ENCODE measurements around the gene GNA12. TPM values are rescaled to one million over a fixed set of nuclear protein-coding genes. Genes with fewer than 3 reads are reported as not detected.

GNA12 gene
- total RNA-seq, 1 donor from 2014 or later: 29.5 TPM

DNA sequence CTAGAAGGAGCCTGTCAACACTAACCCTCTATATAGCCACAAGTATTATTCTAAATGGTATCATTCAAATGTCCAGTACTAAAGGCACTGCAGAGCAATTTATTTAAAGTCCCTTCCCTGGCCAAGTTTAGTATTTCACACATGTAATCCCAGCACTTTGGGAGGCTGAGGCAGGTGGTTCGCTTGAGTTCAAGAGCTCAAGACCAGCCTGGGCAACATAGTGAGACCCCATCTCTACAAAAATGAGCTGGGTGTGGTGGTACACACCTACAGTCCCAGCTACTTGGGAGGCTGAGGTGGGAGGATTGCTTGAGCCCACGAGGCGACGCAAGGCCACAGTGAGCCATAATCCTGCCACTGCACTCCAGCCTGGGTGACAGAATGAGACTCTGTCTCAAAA is 3.6 kb downstream of the GNA12 start:
- peaks cover 51% of the 10 kb centered on the region for H3K4me1 ChIP-seq
- TF ChIP-seq POLR2A (IDR thresholded peaks at IDR 0.05) (no peak), POLR2AphosphoS5 (IDR thresholded peaks at IDR 0.05; ENCODE audit: insufficient read depth in 1 of 2, low read depth in 1 of 2) (no peak)
- TF ChIP-seq, protein P1, sequence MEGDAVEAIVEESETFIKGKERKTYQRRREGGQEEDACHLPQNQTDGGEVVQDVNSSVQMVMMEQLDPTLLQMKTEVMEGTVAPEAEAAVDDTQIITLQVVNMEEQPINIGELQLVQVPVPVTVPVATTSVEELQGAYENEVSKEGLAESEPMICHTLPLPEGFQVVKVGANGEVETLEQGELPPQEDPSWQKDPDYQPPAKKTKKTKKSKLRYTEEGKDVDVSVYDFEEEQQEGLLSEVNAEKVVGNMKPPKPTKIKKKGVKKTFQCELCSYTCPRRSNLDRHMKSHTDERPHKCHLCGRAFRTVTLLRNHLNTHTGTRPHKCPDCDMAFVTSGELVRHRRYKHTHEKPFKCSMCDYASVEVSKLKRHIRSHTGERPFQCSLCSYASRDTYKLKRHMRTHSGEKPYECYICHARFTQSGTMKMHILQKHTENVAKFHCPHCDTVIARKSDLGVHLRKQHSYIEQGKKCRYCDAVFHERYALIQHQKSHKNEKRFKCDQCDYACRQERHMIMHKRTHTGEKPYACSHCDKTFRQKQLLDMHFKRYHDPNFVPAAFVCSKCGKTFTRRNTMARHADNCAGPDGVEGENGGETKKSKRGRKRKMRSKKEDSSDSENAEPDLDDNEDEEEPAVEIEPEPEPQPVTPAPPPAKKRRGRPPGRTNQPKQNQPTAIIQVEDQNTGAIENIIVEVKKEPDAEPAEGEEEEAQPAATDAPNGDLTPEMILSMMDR (IDR thresholded peaks at IDR 0.05): no peak
- no peaks in the 10 kb centered on the region for H3K9me3 ChIP-seq
- no peak for DNase-seq (ENCODE audit: extremely low spot score in 2 of 2)
- H3K36me3 ChIP-seq: no peaks in the 10 kb centered on the region
- H3K4me3 ChIP-seq: no peak overlapping the region
- H3K27me3 ChIP-seq: no peaks in the 10 kb centered on the region
- H3K27ac ChIP-seq: no peak overlapping the region
- intact Hi-C loops (cut with DNase I): no loop called here

DNA sequence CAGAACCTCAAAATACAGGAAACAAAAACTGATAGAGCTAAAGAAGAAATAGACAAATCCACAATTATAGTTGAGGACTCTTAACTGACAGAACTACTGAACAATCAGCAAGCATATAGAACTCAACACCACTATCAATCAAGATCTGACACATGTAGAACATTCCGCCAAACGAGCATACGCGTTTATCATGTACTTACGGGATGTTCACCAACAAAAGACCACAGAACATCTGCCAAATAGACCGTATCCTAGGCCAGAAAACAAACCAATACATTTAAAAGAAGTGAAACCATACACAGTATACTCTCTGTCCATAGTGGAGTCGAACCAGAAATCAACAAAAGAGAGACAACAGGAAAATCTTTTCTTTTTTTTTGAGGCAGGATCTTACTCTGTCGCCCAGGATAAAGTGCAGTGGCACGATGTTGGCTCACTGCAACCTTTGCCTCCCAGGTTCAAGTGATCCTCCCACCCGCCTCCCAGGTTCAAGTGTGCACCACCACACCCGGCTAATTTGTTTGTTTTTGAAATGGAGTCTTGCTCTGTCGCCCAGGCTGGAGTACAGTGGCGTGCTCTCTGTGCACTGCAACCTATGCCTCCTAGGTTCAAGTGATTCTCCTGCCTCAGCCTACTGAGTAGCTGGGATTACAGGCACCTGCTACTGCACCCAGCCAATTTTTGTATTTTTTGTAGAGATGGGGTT is 5.1 kb downstream of the GNA12 start:
- Histone ChIP-seq H3K4me1 (peaks cover 54% of the 10 kb centered on the region), H3K36me3 (no peaks in the 10 kb centered on the region), H3K27ac (no peak overlapping the region), H3K4me3 (no peak overlapping the region), H3K27me3 (no peaks in the 10 kb centered on the region), H3K9me3 (no peaks in the 10 kb centered on the region)
- TF ChIP-seq POLR2A (IDR thresholded peaks at IDR 0.05) (no peak), POLR2AphosphoS5 (IDR thresholded peaks at IDR 0.05; ENCODE audit: insufficient read depth in 1 of 2, low read depth in 1 of 2) (no peak)
- TF ChIP-seq, protein P1 (IDR thresholded peaks at IDR 0.05): no peak
- intact Hi-C loops (cut with DNase I): no loop called here
- no peak for DNase-seq (ENCODE audit: extremely low spot score in 2 of 2)

DNA sequence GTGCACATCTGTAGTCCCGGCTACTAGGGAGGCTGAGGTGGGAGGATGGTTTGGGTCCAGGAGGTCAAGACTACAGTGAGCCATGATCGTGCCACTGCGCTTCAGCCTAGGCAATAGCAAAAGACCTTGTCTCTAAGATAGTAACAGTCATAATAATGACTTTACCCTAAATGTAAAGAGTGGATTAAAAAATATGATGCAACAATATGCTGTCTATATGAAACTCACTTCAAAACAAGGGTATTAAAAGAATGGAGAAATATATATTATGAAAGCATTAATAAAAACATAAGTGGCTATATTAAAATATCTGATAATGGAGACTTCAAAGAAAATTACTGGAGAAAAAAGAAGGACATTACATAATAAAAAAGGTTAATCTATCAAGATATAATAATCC is 5.7 kb downstream of the GNA12 start:
- TF ChIP-seq POLR2A (IDR thresholded peaks at IDR 0.05): no peak
- TF ChIP-seq POLR2AphosphoS5 (IDR thresholded peaks at IDR 0.05; ENCODE audit: insufficient read depth in 1 of 2, low read depth in 1 of 2): no peak
- TF ChIP-seq, protein P1 (IDR thresholded peaks at IDR 0.05): no peak
- DNase-seq (ENCODE audit: extremely low spot score in 2 of 2): no peak
- intact Hi-C loops (cut with DNase I): no loop called here

DNA sequence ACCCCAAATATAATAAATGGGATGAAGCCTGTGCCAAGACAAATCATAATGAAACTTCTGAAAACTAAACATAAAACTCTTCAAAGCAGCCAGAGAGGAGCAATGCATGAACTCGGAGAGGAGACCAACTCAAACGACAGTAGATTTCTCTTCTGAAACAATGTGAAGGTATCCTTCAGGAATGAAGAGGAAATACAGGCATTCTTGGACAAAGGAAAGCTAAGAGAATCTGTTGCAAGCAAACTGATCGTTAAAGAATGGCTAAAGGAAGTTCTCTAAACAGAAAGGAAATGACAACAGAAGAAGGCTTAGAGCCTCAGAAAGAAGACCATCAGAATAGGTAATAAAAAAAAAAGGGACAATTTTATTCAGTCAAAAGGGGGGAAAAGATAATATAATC is 6.6 kb downstream of the GNA12 start:
- Histone ChIP-seq H3K4me1 (peaks cover 43% of the 10 kb centered on the region), H3K4me3 (no peak overlapping the region), H3K27me3 (no peaks in the 10 kb centered on the region), H3K36me3 (no peaks in the 10 kb centered on the region), H3K9me3 (no peaks in the 10 kb centered on the region), H3K27ac (peak overlapping the region; percentile 6)
- TF ChIP-seq, protein P1 (IDR thresholded peaks at IDR 0.05): no peak
- TF ChIP-seq POLR2A (IDR thresholded peaks at IDR 0.05) (no peak), POLR2AphosphoS5 (IDR thresholded peaks at IDR 0.05; ENCODE audit: insufficient read depth in 1 of 2, low read depth in 1 of 2) (no peak)
- DNase-seq (ENCODE audit: extremely low spot score in 2 of 2): no peak
- intact Hi-C loops (cut with DNase I): no loop called here

More for the DNA sequence above, 5.7 kb downstream of the GNA12 start:
- H3K9me3 ChIP-seq: no peaks in the 10 kb centered on the region
- H3K27ac ChIP-seq: no peak overlapping the region
- no peak overlapping the region for H3K4me3 ChIP-seq
- H3K27me3 ChIP-seq: no peaks in the 10 kb centered on the region
- H3K36me3 ChIP-seq: no peaks in the 10 kb centered on the region
- H3K4me1 ChIP-seq: peaks cover 52% of the 10 kb centered on the region

DNA sequence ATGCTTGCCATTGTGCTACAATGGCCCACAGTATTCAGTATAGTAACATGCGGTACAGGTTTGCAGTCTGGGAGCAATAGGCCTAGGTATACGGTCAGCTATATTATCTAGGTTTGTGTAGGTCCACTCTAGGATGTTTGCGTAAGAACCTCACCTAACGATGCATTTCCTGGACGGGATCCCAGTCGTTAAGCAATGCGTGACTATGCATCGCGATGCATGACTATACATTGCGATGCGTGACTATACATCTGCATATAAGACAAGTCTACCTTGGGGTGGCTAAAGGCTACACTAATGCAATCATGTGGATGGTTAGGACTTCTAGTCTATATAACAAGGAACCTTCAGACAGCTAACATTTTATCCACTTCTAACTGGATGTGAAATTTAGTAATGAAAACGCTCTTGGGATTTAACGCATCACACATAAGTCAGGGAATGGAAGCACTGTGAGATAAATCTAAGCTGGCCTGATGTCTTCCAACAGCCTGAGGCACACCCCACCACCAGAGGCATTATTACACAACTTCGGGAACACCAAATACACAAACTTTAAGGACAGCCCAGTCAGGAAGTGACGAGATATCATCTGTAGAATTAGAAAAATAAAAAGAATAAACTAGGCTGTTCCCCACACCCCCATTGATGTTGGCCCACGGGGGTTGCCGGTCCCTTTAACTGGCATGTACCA is 9.2 kb downstream of the GNA12 start:
- Histone ChIP-seq H3K27ac (no peak overlapping the region), H3K27me3 (no peaks in the 10 kb centered on the region), H3K4me3 (peak overlapping the region in 1 of 2 donors; percentile 5), H3K4me1 (peaks cover 34% of the 10 kb centered on the region), H3K36me3 (no peaks in the 10 kb centered on the region), H3K9me3 (no peaks in the 10 kb centered on the region)
- no peak for DNase-seq (ENCODE audit: extremely low spot score in 2 of 2)
- TF ChIP-seq POLR2A (IDR thresholded peaks at IDR 0.05) (no peak), POLR2AphosphoS5 (IDR thresholded peaks at IDR 0.05; ENCODE audit: insufficient read depth in 1 of 2, low read depth in 1 of 2) (no peak)
- TF ChIP-seq, protein P1 (IDR thresholded peaks at IDR 0.05): no peak
- intact Hi-C loops (cut with DNase I): no loop called here

Measured in vagina (tissue), 2 donors.